DMS53 treated with DMSO at 0.1 percent for 48 hours (cell line): ENCODE measurements around the gene PDE10A.

ENCODE experiments used
- DNase-seq: peaks from one replicate; lab custom pipeline; 2025; ENCODE audit not compliant: unreplicated experiment; lab: John Stamatoyannopoulos, UW

The PDE10A gene

DNA sequence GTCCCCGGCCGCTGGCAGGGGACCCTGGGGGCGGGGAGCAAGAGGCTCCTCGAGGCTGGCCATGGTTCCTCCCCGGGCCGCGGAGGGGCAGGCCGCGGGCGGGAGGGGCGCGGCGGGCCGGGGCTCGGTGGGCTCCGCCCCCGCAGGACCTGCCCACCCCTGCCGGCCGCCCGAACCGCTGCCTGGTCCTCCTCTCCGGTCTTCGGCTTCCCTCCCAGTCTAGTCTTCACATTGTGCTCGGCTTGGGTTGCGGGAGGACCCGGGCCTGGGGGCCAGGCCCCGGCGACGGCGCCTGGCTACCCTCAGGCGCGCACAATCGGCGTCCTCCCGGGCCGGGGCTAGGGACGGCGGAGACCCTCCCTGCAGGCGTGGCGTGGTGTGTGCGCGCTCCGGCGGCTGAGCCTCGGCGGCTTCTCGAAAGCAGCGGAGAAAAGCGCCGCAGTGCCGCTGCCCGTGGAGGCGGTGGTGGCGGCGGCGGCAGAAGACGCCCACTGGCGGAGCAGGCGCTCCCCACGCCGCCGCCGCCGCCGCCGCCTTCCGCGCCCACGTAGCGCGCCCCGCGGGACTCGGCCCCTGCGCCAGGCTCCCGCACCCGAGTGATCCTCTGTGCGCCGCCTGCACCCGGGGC lies at the start of gene PDE10A:
Gene PDE10A, minus strand, starts transcription at position 493 of the 628 bp plus-strand sequence. Its CDS starts 430 bp downstream, at position 63.
- DNase-seq: peak; percentile 20

- DNase-seq: no peak
These were observed 46.0 kb upstream of the PDE10A start for GRCh38 chr6:165708985-165709576.

DNA sequence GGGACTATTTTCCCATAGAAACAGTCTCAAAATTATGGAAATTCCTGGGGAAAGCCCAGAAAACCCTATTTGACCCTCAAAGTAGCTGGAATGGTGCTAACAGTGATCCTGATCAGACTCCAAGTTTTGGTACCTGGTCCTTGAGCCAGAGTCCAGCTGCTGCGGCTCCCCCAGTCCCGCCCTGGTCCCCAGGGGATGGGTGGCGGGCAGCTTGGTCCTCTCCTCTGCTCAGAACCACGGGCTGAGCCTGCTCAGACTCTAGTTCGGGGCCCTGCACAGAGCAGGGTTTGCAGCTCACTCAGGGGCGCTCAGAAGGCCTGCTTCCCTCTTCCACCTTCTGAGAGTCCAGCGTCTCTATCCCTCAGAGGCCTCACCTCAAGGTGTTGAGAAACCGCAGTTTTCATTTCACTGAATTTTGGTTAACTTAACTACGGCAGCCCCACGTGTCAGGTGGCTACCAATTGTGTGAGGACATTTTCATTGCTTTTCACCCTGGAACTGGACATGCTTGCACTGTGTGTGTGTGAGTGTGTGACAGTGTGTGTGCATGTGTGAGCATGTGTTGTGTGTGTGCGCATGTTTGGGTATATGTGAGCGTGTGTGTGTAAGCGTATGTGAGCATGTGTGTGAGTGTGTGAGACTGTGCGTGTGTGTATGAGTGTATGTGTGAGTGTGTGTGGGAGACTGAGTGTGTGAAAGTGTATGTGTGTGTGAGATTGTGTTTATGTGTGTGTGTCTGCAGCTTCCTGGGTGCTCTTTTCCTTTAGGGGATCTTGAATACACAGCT lies 44.2 kb upstream of the PDE10A start:
- DNase-seq: no peak

DNA sequence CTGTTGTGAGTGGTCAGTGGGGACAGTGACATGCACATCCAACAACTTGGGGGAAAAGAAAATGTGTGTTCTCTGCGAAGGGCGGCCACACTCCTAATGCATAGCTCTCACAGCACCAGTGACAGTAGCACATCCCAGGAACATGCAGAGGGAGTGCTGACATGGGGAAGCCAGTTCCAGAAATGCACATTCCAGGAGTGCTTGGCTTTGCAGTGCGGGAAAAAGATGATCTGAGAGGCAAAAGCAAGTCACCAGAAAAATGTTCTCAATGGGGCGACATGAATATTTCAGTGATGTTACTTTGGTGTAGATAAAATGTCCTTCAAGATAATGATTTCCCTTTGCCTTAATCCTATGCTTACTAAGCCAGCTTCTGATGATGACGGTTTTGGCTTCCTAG lies 42.9 kb upstream of the PDE10A start:
- DNase-seq: no peak

DNA sequence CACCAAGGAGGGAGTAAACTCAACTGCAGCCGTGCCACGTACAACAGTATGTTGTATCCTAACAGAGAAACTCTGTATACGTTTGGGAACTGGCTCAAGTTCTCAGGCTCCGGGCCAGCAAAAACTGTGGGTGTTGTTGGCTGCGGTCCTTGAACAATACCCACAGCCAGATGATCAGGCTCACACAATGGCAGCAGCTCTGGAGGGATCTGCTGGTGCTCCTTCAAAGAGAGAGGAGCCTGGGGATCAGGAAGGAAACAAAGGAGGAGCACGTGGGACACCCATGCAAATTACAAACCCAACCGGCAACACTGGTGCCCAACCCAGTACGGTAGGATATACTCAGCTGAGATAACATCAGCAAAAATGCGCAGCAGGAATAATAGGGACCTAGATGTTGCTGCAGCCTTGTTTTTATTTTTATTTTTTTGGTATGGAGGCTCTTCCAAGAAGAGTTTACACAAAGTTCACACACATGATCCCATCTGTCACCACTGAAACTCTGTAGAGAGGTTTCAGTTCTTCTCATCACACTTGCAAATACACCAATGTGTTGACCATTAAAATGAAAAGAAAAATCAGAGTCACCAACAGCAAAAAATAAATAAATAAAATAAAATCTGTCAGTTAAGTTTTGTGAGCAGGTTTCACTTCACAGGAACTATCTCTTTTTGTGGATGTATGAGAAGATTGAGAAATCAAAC lies 41.2 kb upstream of the PDE10A start:
- DNase-seq: no peak

DNA sequence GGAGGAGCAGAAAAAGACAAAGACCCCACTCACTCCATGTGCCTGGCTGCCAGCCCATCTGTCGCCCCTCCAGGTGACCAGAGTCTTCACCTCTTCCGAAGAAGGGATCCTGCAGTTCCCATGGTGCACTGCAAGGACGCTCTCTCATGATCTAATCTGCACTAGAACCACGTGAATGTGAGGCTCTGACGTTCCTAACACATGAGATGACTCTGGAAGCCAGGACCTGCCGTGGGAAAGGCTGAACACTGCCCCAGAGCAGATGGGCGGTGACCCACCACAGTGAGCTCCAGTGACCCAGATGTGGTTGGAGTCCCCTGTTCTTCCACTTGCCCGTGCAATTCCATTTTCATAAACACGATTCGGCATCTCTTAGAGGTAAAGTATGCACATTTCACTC lies 39.6 kb upstream of the PDE10A start:
- no peak for DNase-seq

DNA sequence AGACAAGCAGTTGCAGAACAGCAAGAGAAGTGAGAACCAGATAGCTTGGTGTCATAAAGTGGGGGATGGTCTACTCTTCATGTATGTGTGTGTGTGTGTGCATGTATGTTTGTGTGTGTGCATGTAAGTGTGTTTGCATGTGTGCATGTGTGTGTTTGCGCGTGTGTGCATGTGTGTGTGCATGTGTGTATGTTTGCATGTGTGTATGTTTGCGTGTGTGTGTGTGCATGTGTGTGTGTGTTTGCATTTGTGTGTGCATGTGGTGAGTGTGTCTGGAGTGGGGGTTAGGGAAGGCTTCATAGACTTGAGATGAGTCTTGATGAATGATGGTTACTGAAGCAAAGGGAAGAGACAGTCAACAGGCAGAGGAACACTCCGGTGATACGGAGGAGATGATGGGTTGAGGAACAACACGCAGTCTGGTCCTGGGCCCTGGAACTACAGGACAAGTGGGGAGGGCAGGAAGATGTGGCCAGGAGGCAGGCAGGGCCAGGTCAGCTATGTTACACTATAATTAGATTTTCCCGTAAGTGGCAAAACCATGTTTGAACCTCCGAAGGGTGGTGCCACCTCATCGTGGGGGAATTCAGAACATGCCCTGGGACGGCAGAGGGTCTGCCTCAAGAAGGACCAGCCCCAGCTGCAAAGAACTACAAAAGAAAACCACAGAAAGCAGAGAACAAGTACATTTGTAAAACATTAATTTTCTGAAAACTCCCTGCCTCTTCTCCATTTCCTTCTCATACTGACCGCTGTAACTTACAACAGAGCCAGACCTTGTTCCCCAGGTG lies 38.7 kb upstream of the PDE10A start:
- no peak for DNase-seq

- DNase-seq: no peak
These were observed 38.0 kb upstream of the PDE10A start for GRCh38 chr6:165701005-165701404.

- DNase-seq: no peak
These were observed 35.8 kb upstream of the PDE10A start for GRCh38 chr6:165698868-165699267.

- DNase-seq: no peak
These were observed 34.1 kb upstream of the PDE10A start for GRCh38 chr6:165697171-165697570.

DNA sequence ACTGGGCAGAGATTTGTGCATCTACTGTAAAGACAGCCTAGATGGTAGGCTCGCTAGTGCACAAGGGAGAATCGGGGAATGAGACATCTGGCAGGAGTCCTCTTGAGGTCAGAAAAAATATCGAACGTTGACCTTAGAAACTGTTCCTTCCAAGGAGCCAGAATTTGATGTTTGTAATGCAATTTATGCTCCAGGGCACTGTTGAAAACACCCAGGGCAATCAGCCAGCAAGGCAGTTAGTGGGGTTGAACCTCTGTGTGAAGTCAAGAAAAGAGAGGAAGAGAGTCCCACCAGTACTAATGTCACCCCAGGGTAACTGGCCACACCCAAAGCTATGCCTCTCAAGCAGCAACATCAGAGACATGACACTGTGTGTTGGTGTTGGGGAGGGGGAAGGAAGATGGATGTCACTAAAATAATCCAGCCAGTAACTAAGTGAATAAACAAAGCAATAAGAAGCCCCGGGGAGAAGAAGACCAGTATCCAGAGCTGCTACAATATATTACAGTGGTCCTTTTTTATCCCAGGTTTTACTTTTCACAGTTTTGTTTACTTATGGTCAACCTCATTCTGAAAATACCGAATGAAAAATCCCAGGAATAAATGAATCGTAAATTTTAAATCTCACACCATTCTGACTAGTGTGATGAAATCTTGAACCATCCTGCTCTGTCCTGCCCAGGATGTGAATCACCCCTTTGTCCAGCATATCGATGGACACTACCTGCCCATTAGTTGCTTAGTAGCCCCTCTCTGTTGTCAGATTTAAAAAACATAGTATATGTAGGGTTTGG lies 32.9 kb upstream of the PDE10A start:
- DNase-seq: no peak

DNA sequence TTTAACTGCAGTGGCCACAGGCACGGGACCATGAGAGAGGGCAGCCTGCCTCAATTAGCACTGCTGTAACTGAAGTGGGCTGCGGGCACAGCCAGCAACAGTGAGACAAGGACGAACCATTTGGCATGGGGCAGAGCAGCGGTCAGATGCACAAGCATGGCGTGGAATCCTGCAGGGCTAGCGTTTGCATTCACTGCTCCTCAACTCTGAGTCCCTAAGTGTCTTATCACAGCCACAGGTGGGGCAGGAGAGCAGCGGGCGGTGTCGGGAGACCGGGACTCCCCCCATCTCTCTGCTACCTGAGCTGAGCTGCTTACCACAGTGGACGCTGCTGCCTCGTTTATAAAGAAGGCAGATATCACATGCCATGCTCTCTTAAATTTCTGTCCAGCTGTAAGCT lies 31.3 kb upstream of the PDE10A start:
- DNase-seq: no peak

DNA sequence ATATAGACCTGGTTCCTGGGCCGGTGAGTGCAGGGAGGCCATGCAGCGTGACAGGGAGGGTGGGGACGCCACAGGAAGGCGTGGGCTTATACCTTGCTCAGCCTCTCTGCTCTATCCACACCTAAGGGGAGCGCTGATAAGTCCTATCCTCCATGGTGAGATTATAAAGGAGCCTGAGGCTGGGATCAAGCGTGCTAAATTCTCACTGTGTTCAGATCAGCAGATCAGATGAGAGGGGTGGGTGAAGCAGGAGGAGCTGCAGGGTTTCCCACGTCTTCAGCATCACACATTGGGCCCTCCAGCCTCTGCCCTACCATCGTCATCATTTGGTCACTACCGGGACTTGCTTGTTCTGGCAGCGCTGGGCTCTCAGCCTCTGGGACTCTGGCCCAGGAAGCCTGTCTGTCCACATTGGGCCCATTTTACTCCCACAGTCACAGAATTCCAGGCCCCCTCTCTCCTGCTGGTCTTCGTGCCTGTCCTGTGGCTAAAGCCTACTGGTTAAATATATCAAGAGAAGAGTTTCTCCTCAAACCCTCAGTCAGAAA lies 29.1 kb upstream of the PDE10A start:
- no peak for DNase-seq

- DNase-seq: no peak
These were observed 26.7 kb upstream of the PDE10A start for GRCh38 chr6:165689699-165690098.

DNA sequence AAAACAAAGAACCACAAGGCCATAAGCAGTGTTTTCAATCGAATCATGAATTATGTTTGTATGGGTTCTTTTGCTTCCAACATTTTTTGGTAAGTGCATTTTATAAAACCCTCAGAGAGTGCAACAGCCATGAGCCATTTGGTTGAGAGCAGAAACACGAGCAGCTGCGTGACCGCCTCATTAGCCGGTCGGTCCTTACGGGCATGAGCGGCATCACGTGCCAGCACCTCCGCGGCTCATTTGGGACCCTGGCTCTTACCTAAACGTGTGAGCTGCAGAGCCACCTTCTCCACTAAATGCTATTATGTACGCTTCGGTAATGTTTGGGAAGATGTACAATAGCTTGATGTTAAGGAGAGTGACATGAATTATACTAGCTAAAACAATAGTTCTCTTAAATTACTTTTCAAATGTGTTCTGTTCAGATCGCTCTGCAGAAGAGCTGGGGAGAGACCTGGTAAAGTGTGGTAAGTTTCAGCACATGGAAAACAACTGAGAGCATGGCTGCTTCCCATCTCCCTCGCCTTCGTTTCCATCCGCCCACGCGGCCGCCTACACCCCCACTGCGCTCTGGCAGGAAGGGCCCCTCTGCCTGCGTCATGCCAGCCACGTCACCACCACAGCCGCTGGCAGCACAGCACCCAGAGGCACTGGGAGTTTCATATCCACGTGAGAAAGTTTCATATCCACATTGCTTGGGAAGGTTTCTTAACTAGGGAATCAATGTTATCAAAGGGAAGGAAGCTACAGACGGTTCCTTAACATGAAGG lies 23.7 kb upstream of the PDE10A start:
- DNase-seq: no peak

GRCh38 chr6:165685302-165685701 lies 22.3 kb upstream of the PDE10A start:
- no peak for DNase-seq

DNA sequence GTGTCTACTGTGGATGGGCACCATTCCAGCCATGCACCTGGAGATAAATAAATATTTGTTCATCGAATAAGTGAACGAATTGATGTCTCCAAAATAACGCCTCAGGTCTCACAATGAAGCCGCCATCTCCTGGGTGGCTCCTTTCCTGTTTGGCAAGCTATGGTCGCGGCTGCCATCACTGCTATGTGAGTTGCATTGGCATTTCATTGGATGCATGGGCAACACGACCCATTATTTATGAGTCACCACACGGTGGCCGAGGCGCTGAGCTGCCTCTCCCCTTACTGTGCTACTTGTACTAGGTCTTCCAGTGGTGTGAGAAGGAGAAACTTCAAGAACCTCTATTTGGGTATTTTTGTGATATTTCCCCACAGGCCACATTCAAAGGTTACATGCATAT lies 21.3 kb upstream of the PDE10A start:
- peak; percentile 53 for DNase-seq

DNA sequence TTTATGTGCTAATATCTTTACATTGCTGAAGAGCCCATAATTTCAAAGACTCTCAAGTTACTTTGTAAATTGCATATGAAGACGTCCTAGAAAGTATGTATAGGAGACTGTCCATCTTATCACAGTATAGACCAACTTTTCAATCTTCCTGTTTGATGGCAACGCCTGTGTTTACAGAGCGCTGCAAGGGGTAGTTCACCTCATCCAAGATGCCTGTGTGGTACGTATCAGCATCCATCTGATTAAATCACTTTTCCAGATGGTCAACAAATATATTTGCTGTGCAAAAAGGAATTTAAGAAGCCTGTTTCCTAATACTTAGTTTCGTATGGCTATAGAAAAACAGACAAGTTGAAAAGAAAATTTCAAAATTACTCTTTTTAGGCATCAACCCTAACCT lies 17.9 kb upstream of the PDE10A start:
- no peak for DNase-seq

- no peak for DNase-seq
These were observed 16.3 kb upstream of the PDE10A start for GRCh38 chr6:165679326-165679725.
